Measurements from ENCODE around the gene USP17L26.
"Not testable (repeated sequence)": the region's sequence is repeated elsewhere in the genome, so short reads cannot be mapped to it uniquely, and the experiment has no call there.

The USP17L26 gene, protein sequence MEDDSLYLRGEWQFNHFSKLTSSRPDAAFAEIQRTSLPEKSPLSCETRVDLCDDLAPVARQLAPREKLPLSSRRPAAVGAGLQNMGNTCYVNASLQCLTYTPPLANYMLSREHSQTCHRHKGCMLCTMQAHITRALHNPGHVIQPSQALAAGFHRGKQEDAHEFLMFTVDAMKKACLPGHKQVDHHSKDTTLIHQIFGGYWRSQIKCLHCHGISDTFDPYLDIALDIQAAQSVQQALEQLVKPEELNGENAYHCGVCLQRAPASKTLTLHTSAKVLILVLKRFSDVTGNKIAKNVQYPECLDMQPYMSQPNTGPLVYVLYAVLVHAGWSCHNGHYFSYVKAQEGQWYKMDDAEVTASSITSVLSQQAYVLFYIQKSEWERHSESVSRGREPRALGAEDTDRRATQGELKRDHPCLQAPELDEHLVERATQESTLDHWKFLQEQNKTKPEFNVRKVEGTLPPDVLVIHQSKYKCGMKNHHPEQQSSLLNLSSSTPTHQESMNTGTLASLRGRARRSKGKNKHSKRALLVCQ

DNA sequence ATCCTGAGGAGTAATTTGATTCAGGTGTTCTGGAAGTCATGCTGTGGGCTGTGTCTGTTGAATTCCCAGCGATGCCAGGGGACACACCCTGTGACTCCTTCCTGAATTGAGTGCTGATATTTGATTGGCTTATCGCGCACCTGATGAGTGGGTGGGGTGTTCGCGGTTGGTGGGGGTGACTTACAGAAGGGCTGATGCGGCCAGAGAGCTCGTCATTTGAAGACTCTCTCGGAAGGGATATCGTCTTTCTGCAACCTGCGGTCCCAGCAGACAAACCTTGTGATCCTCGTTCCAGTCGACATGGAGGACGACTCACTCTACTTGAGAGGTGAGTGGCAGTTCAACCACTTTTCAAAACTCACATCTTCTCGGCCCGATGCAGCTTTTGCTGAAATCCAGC, at the start of gene USP17L26:
TSS of gene USP17L26 (plus strand) at position 301 of the 400 bp plus-strand sequence. CDS start at position 301, 0 bp downstream.
- not testable (repeated sequence) for DNase-seq

DNA sequence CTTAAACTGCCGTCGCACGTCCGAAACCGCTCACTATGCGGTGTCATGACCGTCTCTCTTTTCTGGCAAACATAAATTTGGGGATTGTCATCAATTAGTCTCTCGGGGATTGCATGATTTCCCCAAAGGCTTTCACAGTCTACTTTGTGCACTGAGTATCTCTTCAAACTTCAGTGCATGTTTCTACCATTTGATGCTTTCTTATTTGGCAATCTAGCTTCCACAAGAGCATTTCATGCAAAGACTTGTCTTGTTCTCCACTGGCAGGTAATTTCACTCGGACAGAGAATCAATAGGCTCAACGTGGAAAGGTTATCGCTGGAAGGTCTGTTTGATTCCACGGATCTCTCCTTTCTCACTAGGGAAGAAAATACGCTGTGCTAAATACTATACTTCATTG, 10.3 kb upstream of the USP17L26 start:
- DNase-seq = not testable (repeated sequence)

DNA sequence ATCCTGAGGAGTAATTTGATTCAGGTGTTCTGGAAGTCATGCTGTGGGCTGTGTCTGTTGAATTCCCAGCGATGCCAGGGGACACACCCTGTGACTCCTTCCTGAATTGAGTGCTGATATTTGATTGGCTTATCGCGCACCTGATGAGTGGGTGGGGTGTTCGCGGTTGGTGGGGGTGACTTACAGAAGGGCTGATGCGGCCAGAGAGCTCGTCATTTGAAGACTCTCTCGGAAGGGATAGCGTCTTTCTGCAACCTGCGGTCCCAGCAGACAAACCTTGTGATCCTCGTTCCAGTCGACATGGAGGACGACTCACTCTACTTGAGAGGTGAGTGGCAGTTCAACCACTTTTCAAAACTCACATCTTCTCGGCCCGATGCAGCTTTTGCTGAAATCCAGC, 9.6 kb upstream of the USP17L26 start, which contains the start of gene USP17L24:
TSS of gene USP17L24 (plus strand) at position 301 of the 400 bp plus-strand sequence. CDS start at position 301, 0 bp downstream.
- DNase-seq = not testable (repeated sequence)

DNA sequence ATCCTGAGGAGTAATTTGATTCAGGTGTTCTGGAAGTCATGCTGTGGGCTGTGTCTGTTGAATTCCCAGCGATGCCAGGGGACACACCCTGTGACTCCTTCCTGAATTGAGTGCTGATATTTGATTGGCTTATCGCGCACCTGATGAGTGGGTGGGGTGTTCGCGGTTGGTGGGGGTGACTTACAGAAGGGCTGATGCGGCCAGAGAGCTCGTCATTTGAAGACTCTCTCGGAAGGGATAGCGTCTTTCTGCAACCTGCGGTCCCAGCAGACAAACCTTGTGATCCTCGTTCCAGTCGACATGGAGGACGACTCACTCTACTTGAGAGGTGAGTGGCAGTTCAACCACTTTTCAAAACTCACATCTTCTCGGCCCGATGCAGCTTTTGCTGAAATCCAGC, 4.8 kb upstream of the USP17L26 start, which contains the start of gene USP17L25:
TSS of gene USP17L25 (plus strand) at position 301 of the 400 bp plus-strand sequence. CDS start at position 301, 0 bp downstream.
- DNase-seq = not testable (repeated sequence)

DNA sequence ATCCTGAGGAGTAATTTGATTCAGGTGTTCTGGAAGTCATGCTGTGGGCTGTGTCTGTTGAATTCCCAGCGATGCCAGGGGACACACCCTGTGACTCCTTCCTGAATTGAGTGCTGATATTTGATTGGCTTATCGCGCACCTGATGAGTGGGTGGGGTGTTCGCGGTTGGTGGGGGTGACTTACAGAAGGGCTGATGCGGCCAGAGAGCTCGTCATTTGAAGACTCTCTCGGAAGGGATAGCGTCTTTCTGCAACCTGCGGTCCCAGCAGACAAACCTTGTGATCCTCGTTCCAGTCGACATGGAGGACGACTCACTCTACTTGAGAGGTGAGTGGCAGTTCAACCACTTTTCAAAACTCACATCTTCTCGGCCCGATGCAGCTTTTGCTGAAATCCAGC, 4.6 kb downstream of the USP17L26 start, which contains the start of gene USP17L5:
TSS of gene USP17L5 (plus strand) at position 301 of the 400 bp plus-strand sequence. CDS start at position 301, 0 bp downstream.
- DNase-seq = not testable (repeated sequence)

DNA sequence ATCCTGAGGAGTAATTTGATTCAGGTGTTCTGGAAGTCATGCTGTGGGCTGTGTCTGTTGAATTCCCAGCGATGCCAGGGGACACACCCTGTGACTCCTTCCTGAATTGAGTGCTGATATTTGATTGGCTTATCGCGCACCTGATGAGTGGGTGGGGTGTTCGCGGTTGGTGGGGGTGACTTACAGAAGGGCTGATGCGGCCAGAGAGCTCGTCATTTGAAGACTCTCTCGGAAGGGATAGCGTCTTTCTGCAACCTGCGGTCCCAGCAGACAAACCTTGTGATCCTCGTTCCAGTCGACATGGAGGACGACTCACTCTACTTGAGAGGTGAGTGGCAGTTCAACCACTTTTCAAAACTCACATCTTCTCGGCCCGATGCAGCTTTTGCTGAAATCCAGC, 9.4 kb downstream of the USP17L26 start, which contains the start of gene USP17L27:
TSS of gene USP17L27 (plus strand) at position 301 of the 400 bp plus-strand sequence. CDS start at position 301, 0 bp downstream.
- not testable (repeated sequence) for DNase-seq

DNA sequence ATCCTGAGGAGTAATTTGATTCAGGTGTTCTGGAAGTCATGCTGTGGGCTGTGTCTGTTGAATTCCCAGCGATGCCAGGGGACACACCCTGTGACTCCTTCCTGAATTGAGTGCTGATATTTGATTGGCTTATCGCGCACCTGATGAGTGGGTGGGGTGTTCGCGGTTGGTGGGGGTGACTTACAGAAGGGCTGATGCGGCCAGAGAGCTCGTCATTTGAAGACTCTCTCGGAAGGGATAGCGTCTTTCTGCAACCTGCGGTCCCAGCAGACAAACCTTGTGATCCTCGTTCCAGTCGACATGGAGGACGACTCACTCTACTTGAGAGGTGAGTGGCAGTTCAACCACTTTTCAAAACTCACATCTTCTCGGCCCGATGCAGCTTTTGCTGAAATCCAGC, 14.1 kb downstream of the USP17L26 start, which contains the start of gene USP17L28:
TSS of gene USP17L28 (plus strand) at position 301 of the 400 bp plus-strand sequence. CDS start at position 301, 0 bp downstream.
- not testable (repeated sequence) for DNase-seq

DNA sequence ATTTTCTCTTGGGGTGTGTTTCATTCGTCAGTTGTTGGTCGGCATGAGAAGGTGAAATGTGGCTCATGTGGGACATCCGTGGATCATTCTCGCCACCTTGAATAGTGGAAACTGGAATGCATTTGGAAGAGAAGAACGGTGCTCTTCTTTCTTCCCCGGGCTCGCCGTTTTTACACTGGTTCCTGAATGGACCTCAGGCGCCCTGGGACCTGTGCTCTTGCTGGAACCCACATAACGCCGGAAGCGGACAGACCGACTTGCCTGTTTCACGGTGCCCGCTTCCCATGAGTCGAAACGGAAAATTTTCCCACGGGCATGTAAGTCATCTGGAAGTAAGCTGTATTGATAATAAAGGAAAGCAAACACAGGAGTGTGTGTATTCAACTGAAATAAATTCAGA, 16.4 kb downstream of the USP17L26 start:
- DNase-seq = not testable (repeated sequence)

DNA sequence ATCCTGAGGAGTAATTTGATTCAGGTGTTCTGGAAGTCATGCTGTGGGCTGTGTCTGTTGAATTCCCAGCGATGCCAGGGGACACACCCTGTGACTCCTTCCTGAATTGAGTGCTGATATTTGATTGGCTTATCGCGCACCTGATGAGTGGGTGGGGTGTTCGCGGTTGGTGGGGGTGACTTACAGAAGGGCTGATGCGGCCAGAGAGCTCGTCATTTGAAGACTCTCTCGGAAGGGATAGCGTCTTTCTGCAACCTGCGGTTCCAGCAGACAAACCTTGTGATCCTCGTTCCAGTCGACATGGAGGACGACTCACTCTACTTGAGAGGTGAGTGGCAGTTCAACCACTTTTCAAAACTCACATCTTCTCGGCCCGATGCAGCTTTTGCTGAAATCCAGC, 18.9 kb downstream of the USP17L26 start, which contains the start of gene USP17L29:
TSS of gene USP17L29 (plus strand) at position 301 of the 400 bp plus-strand sequence. CDS start at position 301, 0 bp downstream.
- DNase-seq = not testable (repeated sequence)

DNA sequence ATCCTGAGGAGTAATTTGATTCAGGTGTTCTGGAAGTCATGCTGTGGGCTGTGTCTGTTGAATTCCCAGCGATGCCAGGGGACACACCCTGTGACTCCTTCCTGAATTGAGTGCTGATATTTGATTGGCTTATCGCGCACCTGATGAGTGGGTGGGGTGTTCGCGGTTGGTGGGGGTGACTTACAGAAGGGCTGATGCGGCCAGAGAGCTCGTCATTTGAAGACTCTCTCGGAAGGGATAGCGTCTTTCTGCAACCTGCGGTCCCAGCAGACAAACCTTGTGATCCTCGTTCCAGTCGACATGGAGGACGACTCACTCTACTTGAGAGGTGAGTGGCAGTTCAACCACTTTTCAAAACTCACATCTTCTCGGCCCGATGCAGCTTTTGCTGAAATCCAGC, 28.4 kb downstream of the USP17L26 start, which contains the start of gene USP17L30:
TSS of gene USP17L30 (plus strand) at position 301 of the 400 bp plus-strand sequence. CDS start at position 301, 0 bp downstream.
- DNase-seq = not testable (repeated sequence)

DNA sequence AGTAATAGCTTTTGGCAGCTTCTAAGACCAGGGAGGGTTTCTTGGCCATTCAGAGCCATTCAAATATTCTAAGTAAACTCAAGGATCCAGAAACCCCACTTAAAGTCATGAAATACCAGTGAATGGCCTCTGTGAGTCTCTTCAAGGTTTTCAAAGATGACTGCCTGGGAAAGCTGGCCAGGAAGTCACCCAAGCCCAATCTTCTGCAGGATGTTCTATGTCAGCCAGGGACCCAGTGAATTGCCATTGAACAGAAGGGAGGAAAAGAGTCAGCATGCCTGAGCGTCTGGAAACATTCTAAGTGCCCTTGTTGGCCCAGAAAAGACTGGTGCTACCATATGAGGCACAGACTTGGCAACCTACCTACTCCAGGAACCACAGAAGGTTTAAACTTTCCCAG, 45.4 kb downstream of the USP17L26 start:
- DNase-seq = not testable (repeated sequence)

DNA sequence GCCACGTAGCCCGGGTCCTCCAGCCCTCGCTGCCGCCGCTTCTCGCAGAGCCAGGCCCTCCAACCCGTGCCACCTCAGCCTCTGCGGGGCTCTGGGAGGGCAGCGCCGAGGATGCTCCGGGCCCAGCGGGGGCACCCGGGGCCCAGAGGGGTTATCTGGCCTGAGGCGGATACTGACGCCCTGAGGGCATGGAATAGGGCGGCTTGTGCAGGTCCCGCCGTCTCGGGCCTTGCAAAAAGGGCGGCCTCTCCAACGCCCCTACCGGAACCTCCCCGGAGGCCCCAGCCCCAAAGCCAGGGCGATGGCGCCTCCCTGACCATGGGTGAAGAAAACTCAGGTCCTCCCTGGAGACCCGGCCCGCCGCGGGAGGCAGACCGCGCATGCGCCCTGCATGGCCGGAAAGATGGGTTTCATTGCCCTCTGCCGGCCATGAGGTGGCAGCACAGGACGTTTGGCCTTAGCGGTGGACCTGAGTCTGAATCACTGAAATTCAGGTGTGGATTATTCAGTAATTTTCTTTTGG, 46.6 kb downstream of the USP17L26 start:
- peak; percentile 77 for DNase-seq

DNA sequence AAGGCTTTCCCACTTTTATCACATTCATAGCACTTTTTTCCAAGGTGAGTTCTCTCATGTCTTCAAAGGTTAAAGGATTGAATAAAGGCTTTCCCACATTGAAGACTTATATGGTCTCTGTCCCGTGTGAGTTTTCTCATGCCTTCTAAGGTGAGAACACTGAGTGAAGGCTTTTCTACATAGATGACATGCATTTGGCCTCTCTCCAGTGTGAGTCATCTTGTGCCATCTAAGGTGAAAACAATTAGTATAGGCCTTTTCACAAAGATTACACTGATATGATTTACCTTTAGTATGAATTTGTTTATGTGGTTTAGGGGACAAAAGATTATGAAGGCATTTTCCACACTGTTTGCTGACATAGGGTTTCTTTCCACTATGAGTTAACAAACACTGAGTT, 49.7 kb downstream of the USP17L26 start:
- DNase-seq = no peak

Data from retina (tissue), 1 donor.